GM19468 (cell line): ENCODE data around the gene NAXE.

Experiments used
- ATAC-seq: cut with Tn5 transposase; IDR thresholded peaks from one replicate; pipeline ENCODE4 v1.9.1; 2021; ENCODE audit warnings: mild to moderate bottlenecking, moderate library complexity, moderate number of reproducible peaks; ENCODE audit not compliant: unreplicated experiment; ENCODE audit errors: extremely low read depth

The NAXE gene

DNA sequence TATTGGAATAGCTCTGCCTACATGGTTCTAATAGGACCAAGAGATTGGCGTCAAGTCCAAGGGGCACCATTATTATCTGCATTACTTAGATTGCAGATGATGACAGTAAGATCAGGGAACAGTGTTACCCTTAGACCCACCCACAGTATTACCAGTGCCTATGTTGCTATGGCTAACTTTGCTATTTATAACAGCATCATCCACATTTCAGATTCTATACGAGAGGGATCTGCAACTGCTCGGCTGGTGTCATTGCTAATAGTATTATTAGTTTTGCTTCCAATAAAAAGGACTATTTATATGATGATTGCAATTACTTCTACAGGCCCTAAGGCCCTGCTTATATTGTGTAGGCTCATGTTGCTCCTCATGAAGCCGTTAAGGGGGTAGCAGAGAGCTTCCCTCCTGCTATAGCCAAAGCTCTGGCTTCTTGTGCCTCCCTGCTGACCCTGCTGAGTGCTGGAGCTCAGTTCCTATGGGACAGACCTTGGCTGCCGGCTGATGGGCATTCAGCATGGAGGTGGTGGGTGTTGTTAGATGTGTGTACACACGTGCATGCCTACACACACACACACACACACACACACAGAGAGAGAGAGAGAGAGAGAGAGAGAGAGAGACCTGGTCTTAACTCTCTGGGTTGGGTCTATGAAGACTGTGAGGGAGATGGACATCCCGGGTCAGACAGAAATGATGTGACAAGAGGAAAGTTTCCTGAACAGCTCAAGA is 51.6 kb downstream of the NAXE start:
- no peak for ATAC-seq

DNA sequence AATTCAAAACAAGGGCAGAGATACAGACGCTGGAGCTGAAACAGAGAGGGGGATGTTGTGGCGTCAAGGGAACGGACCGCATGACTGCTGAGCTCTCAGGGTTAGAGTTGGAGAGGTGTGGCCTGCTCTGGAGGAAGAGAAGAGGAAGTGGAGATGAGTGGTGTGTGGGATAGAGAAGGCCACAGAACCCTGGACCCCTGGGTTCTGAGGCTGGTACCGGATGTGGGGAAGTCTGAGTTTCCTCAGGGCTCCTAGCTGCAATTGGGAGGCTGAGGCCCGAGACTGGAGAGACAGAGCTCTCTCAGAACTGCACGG is 52.2 kb downstream of the NAXE start:
- ATAC-seq = no peak
